PC-3 (cell line): ENCODE data around the gene TMEM131L.

Experiments
- EZH2phosphoT487 ChIP-seq: fragments of 300-600 bp; sonication (generic); IDR thresholded peaks from 2 replicates; pipeline ENCODE4 v1.6.1; 2018; ENCODE audit warnings: mild to moderate bottlenecking, antibody characterized with exemption, low read length, borderline replicate concordance
- TF ChIP-seq, protein P1 (sequence below): fragments of 300-600 bp; sonication (generic); conservative IDR thresholded peaks from 2 replicates; pipeline ENCODE4 v1.5.1; 2017; ENCODE audit warnings: antibody characterized with exemption, low read depth, mild to moderate bottlenecking, low read length

DNA sequence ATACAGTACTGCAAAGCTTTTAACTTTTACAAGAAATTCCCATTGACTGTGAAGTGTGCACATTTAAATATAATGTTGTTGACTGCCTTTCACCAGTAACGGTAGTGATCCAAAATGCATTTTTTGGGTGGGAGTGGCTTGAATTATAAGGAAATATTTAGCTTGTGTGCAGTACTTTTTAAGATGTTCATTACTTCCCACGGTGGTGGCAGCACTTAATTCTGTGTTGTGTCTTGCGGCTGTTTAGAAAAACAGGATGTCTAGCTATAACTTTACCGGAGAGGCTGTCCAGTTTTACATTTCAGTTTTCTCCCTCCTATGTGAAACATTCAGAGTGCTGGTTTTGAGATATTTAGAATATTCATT, 1.7 kb downstream of the TMEM131L start:
- TF ChIP-seq, protein P1, sequence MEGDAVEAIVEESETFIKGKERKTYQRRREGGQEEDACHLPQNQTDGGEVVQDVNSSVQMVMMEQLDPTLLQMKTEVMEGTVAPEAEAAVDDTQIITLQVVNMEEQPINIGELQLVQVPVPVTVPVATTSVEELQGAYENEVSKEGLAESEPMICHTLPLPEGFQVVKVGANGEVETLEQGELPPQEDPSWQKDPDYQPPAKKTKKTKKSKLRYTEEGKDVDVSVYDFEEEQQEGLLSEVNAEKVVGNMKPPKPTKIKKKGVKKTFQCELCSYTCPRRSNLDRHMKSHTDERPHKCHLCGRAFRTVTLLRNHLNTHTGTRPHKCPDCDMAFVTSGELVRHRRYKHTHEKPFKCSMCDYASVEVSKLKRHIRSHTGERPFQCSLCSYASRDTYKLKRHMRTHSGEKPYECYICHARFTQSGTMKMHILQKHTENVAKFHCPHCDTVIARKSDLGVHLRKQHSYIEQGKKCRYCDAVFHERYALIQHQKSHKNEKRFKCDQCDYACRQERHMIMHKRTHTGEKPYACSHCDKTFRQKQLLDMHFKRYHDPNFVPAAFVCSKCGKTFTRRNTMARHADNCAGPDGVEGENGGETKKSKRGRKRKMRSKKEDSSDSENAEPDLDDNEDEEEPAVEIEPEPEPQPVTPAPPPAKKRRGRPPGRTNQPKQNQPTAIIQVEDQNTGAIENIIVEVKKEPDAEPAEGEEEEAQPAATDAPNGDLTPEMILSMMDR = no peak
- no peak for TF ChIP-seq EZH2phosphoT487
